Upper lobe of left lung (tissue), 6 donors: ENCODE results near the gene DNHD1. TPM values are rescaled to one million over a fixed set of nuclear protein-coding genes. Genes with fewer than 3 reads are reported as not detected.

Experiments used
- ATAC-seq, 2 donors: fragments of 200-7000 bp; cut with Tn5 transposase; one replicate each; pipeline ENCODE4 v1.9.1; 2022; ENCODE audit warnings: mild to moderate bottlenecking in 2 of 2, moderate library complexity in 2 of 2; ENCODE audit not compliant: low FRiP score in 2 of 2
- DNase-seq, 2 donors: peaks; one replicate each; pipeline ENCODE4 v3.0.0-alpha.2; 2019 to 2020
- H3K27ac ChIP-seq, 4 donors: fragments of 200-600 bp; sonication (generic); one replicate each; pipeline ENCODE4 v1.5.1; 2016 to 2019
- H3K27me3 ChIP-seq, 4 donors: fragments of 200-600 bp; sonication (generic); one replicate each; pipeline ENCODE4 v1.5.1; 2017 to 2019
- H3K36me3 ChIP-seq, 4 donors: fragments of 200-600 bp; sonication (generic); one replicate each; pipeline ENCODE4 v1.5.1; 2016 to 2019
- H3K4me1 ChIP-seq, 4 donors: fragments of 200-600 bp; sonication (generic); one replicate each; pipeline ENCODE4 v1.5.1; 2018 to 2019
- H3K4me3 ChIP-seq, 4 donors: fragments of 200-600 bp; sonication (generic); one replicate each; pipeline ENCODE4 v1.5.1; 2017 to 2019; ENCODE audit warnings: mild to moderate bottlenecking in 2 of 4, moderate library complexity in 1 of 4
- H3K9me3 ChIP-seq, 4 donors: fragments of 200-600 bp; sonication (generic); one replicate each; pipeline ENCODE4 v1.5.1; 2018 to 2019
- CTCF ChIP-seq, 6 experiments: fragments of 450-650 bp in 4 of 6; fragments of 200-600 bp in 2 of 6; sonication (generic) in 2 of 6; IDR thresholded peaks; one replicate each; pipeline ENCODE4 v1.5.1; 2016 to 2019; ENCODE audit warnings: antibody characterized with exemption in 6 of 6
- EP300 ChIP-seq, 4 donors: sonication (generic); formaldehyde crosslinking; IDR thresholded peaks; one replicate each; pipeline ENCODE4 v1.5.1; 2017; ENCODE audit warnings: antibody characterized with exemption in 4 of 4, control low read depth in 2 of 4
- POLR2A ChIP-seq, 4 donors: fragments of 450-650 bp; IDR thresholded peaks; one replicate each; pipeline ENCODE4 v1.5.1; 2016 to 2017; ENCODE audit warnings: antibody characterized with exemption in 4 of 4, mild to moderate bottlenecking in 2 of 4
- POLR2AphosphoS5 ChIP-seq, 2 donors: sonication (generic); formaldehyde crosslinking; IDR thresholded peaks; one replicate each; pipeline ENCODE4 v1.5.1; 2017; ENCODE audit warnings: antibody characterized with exemption in 2 of 2
- WGBS, 2 donors: methylation state at CpG; one replicate each; pipeline ENCODE4 v1.1.5; 2017 to 2018; 5-methylcytosine and 5-hydroxymethylcytosine counted together
- total RNA-seq, 6 donors: library from RNA; depleted of rRNA in 4 of 6; stranded (reverse); fragments of >200 nt in 4 of 6; gene quantifications; one replicate each; pipeline versions ENCODE4 v1.1.0 to v1.2.1, GENCODE V29; 2016 to 2021
- donor health status: DM: no; HTN: no; CAD: no; lungs with moderate emphysema.
- donor health status: DM: no; HTN: yes; CAD: no; lungs with severe emphysema.

Gene DNHD1
- total RNA-seq, 6 donors from 2014 or later: 10.5 to 79.6 (median 21.6) TPM

GRCh38 chr11:6523253-6523652, 26.2 kb downstream of the DNHD1 start:
- Histone ChIP-seq H3K4me1 (no peaks in the 10 kb centered on the region), H3K4me3 (no peak overlapping the region), H3K27me3 (no peaks in the 10 kb centered on the region), H3K27ac (no peak overlapping the region), H3K9me3 (no peaks in the 10 kb centered on the region), H3K36me3 (peaks cover 0 to 26% (median 3%) of the 10 kb centered on the region in 4 donors)
- DNase-seq (no peak), ATAC-seq (no peak)
- TF ChIP-seq EP300 (IDR thresholded peaks at IDR 0.05) (no peak), CTCF (IDR thresholded peaks at IDR 0.05) (no peak), POLR2AphosphoS5 (IDR thresholded peaks at IDR 0.05) (no peak), POLR2A (IDR thresholded peaks at IDR 0.05) (no peak)
- WGBS, 2 donors: 0 to 88% methylated on average over 1 of the region's 1 CpG

GRCh38 chr11:6526411-6527135, 29.5 kb downstream of the DNHD1 start:
- Histone ChIP-seq H3K4me1 (no peaks in the 10 kb centered on the region), H3K27me3 (no peaks in the 10 kb centered on the region), H3K9me3 (no peaks in the 10 kb centered on the region), H3K36me3 (peaks cover 0 to 25% (median 8%) of the 10 kb centered on the region in 4 donors), H3K27ac (no peak overlapping the region), H3K4me3 (no peak overlapping the region)
- DNase-seq: no peak
- ATAC-seq: no peak
- 87 to 91% methylated on average over 3 of the region's 3 CpGs for WGBS, 2 donors
- TF ChIP-seq EP300 (IDR thresholded peaks at IDR 0.05) (no peak), POLR2AphosphoS5 (IDR thresholded peaks at IDR 0.05) (no peak), CTCF (IDR thresholded peaks at IDR 0.05) (no peak), POLR2A (IDR thresholded peaks at IDR 0.05) (no peak)

GRCh38 chr11:6529266-6529665, 32.2 kb downstream of the DNHD1 start:
- DNase-seq (no peak), ATAC-seq (no peak)
- Histone ChIP-seq H3K36me3 (peaks cover 0 to 27% (median 18%) of the 10 kb centered on the region in 4 donors), H3K4me3 (no peak overlapping the region), H3K9me3 (no peaks in the 10 kb centered on the region), H3K4me1 (no peaks in the 10 kb centered on the region), H3K27me3 (no peaks in the 10 kb centered on the region), H3K27ac (no peak overlapping the region)
- TF ChIP-seq EP300 (IDR thresholded peaks at IDR 0.05): no peak
- TF ChIP-seq POLR2AphosphoS5 (IDR thresholded peaks at IDR 0.05): no peak
- TF ChIP-seq CTCF (IDR thresholded peaks at IDR 0.05): no peak
- no peak for TF ChIP-seq POLR2A (IDR thresholded peaks at IDR 0.05)
- 85 to 89% methylated on average over 2 of the region's 2 CpGs for WGBS, 2 donors

- TF ChIP-seq POLR2A (IDR thresholded peaks at IDR 0.05) (no peak), EP300 (IDR thresholded peaks at IDR 0.05) (no peak), POLR2AphosphoS5 (IDR thresholded peaks at IDR 0.05) (no peak), CTCF (IDR thresholded peaks at IDR 0.05) (no peak)
- H3K27ac ChIP-seq: no peak overlapping the region
- WGBS, 2 donors: 89 to 96% methylated on average over 2 of the region's 2 CpGs
- H3K9me3 ChIP-seq: no peaks in the 10 kb centered on the region
- no peaks in the 10 kb centered on the region for H3K4me1 ChIP-seq
- no peaks in the 10 kb centered on the region for H3K27me3 ChIP-seq
- ATAC-seq (no peak), DNase-seq (no peak)
- peaks cover 0 to 27% (median 19%) of the 10 kb centered on the region in 4 donors for H3K36me3 ChIP-seq
- H3K4me3 ChIP-seq: no peak overlapping the region
Measured at GRCh38 chr11:6530848-6531247, 33.8 kb downstream of the DNHD1 start.

- H3K4me1 ChIP-seq: no peaks in the 10 kb centered on the region
- peak in 1 of 2 donors; percentile 79 for ATAC-seq
- TF ChIP-seq EP300 (IDR thresholded peaks at IDR 0.05): no peak
- no peak for TF ChIP-seq POLR2AphosphoS5 (IDR thresholded peaks at IDR 0.05)
- TF ChIP-seq POLR2A (IDR thresholded peaks at IDR 0.05): no peak
- peak; percentile 57 to 84 (median 77) for TF ChIP-seq CTCF (IDR thresholded peaks at IDR 0.05)
- WGBS, 2 donors: 4 to 18% methylated on average over 1 of the region's 1 CpG
- no peak overlapping the region for H3K27ac ChIP-seq
- no peak overlapping the region for H3K4me3 ChIP-seq
- no peak for DNase-seq
- no peaks in the 10 kb centered on the region for H3K9me3 ChIP-seq
- H3K27me3 ChIP-seq: no peaks in the 10 kb centered on the region
- peaks cover 0 to 27% (median 19%) of the 10 kb centered on the region in 4 donors for H3K36me3 ChIP-seq
Measured at GRCh38 chr11:6531267-6531752, 34.2 kb downstream of the DNHD1 start.
